RCC 7860 (cell line): Measurements from ENCODE around the gene ACER2.
A peak's percentile ranks its signal among the peaks of the same experiment; 100 is the strongest.
"Not testable (repeated sequence)": the region's sequence is repeated elsewhere in the genome, so short reads cannot be mapped to it uniquely, and the experiment has no call there.

Source experiments
- DNase-seq: peaks from one replicate; pipeline ENCODE4 v3.0.0-alpha.2; 2015; ENCODE audit warnings: low spot score
- FAIRE-seq: peaks from 2 replicates; lab custom pipeline; 2012; peaks lifted over from hg19 to GRCh38; lab: Jason Lieb, UNC

Gene ACER2

GRCh38 chr9:19408693-19409400 lies at the start of gene ACER2:
Gene ACER2 (plus strand): TSS chr9:19409009. CDS start chr9:19409085, 76 bp downstream.
- no peak for FAIRE-seq
- peak; percentile 74 for DNase-seq

DNA sequence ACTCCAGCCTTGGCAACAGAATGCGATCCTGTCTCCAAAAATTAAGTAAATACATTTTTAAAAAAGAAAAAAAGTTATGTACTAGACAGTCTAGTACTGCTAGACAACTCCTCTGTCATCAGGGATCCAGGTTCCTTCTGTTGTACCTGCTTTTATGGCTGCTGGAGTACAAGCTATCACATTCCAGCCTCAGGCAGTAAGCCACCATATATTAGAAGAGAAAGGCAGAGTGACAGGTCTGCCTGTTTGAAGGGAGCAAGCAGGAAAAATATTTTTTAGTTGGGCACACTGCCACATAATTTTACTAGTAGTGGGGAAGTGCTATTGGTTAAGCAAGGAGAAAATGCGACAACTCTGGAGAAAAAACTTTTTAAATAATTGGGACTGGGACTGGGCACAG lies 39.7 kb upstream of the ACER2 start:
- no peak for FAIRE-seq
- no peak for DNase-seq

- FAIRE-seq = no peak
- DNase-seq = no peak
These were observed 36.9 kb upstream of the ACER2 start for GRCh38 chr9:19371942-19372341.

GRCh38 chr9:19372567-19372966 lies 36.2 kb upstream of the ACER2 start:
- FAIRE-seq (no peak), DNase-seq (no peak)

DNA sequence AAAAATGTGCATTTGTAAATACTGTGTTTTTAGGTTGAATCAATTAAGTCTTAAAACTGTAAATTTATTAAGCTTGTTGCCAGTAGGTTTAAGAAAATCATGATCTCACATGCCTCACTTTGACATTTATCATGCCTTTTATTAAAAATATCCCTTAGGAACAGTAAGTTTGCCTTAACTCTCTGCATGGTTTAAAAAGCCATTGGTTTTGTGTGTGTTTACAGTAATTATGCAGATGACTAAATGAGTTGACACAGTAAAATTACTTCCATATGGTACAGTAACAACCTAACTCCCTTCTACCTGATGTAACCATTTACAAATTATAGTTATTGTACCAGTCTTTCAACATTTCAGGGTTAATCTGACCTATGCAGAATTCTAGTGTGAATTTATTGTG lies 35.3 kb upstream of the ACER2 start:
- FAIRE-seq = no peak

DNA sequence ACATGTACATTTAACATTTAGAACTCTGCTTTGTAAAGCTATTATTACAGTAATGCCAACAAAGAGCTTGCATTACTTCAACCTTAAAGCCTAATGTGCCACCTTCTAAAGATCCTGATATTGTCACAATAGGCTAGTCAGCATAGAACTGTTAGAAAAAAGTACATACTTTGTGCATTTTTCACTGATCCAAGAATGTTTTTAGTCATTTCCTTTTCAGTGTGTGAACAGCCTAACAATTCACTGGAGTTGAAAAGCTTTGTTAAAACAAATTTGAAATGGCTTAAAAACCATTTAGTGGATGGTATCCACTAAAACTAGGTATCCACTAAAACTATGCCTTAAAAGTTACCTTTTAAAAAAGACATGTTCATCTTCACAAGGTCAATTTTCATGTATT lies 33.3 kb upstream of the ACER2 start:
- no peak for DNase-seq
- no peak for FAIRE-seq

More for the DNA sequence above, 35.3 kb upstream of the ACER2 start:
- DNase-seq = no peak

GRCh38 chr9:19376931-19377330 lies 31.9 kb upstream of the ACER2 start:
- FAIRE-seq (no peak), DNase-seq (no peak)

- FAIRE-seq (no peak), DNase-seq (no peak)
These were observed 30.6 kb upstream of the ACER2 start for GRCh38 chr9:19378164-19378563.

DNA sequence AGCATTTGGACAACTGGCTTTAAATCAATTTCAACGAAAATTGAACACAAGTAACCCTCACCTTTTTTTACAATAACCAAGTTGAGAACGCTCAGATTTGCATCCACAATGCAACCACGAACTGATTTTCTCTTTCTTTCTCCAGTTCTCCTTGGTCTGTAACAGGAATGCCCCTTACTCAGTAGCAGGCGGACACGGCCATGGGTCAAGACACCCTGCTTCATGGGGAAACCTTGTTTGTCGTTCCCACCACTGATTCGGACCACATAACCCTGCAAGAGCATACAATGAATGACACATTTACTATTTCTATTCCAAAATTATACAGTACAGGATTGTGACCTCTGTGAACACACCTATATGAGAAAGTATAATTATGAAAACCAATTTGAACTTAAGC lies 30.2 kb upstream of the ACER2 start:
- DNase-seq (no peak), FAIRE-seq (no peak)

- DNase-seq = no peak
- FAIRE-seq = no peak
These were observed 29.5 kb upstream of the ACER2 start for GRCh38 chr9:19379283-19379682.

- no peak for DNase-seq
- FAIRE-seq = no peak
These were observed 29.1 kb upstream of the ACER2 start for GRCh38 chr9:19379697-19380046.

- FAIRE-seq (no peak), DNase-seq (no peak)
These were observed 28.1 kb upstream of the ACER2 start for GRCh38 chr9:19380826-19381075.

- DNase-seq = no peak
- no peak for FAIRE-seq
These were observed 27.2 kb upstream of the ACER2 start for GRCh38 chr9:19381656-19382055.

GRCh38 chr9:19385212-19385611 lies 23.6 kb upstream of the ACER2 start:
- not testable (repeated sequence) for DNase-seq, FAIRE-seq

GRCh38 chr9:19385786-19386501 lies 22.9 kb upstream of the ACER2 start:
- FAIRE-seq = no peak
- DNase-seq = no peak

DNA sequence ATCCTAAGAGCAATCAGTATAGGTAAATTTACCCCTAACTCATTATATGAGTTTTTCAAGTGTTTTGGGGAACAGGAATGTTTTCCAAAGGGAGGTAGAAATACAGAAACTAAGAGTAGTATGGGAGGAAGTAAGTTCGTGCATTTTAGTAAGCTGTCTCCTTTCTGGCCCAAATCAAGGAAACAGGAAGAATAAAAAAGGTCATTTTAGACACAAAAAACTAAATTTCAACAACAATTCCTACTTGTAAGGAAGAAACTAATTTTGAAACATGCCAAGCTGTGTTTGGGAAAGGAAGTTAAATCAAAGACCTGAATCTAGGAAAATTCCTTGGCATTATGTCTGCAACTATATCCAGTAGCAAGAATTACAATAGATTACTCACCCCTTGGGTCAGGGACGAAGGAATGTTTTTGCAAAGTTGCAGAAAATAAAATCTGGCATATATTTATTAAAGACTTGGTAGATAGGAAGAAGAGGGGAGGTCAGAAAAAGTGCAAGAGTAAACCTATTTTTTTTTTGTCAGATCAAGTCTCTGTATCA lies 22.2 kb upstream of the ACER2 start:
- FAIRE-seq (no peak), DNase-seq (no peak)

DNA sequence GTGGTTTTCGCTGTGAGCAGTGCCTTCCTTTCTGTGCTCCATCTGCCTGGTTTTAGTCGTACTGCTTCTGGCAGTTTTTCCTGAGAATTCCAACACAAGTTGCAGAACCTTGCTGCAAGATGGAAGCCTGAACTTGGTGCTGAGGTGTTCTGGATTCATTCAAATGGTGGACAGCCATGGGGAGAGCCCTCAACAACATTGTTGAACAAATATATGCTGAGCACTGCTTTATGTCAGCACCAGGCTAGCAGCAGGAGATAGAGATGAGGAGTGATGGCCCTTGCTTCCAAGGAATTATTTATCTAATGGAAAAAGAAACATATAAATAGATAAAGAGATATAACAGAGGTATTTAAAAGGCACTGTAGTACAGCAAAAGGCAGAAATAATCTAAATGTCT lies 21.5 kb upstream of the ACER2 start:
- no peak for FAIRE-seq
- no peak for DNase-seq

DNA sequence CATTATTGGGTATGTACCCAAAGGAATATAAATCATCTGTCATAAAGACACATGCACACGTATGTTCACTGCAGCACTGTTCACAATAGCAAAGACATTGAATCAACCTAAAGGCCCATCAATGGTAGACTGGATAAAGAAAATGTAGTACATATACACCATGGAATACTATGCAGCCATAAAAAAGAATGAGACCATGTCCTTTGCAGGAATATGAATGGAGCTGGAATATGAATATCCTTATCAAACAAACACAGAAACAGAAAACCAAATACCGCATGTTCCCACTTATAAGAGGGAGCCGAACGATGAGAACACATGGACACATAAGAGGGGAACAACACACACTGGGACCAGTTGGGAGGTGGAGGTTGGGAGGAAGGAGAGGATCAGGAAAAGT lies 19.3 kb upstream of the ACER2 start:
- not testable (repeated sequence) for DNase-seq, FAIRE-seq

GRCh38 chr9:19397845-19398244 lies 11.0 kb upstream of the ACER2 start:
- DNase-seq (no peak), FAIRE-seq (no peak)

GRCh38 chr9:19403231-19403630 lies 5.6 kb upstream of the ACER2 start:
- not testable (repeated sequence) for FAIRE-seq, DNase-seq

GRCh38 chr9:19404283-19405075 lies 4.3 kb upstream of the ACER2 start:
- FAIRE-seq (no peak), DNase-seq (no peak)

GRCh38 chr9:19405771-19406170 lies 3.0 kb upstream of the ACER2 start:
- no peak for DNase-seq
- FAIRE-seq = no peak
